ENCODE measurements around the gene GPN1.
"Not testable (repeated sequence)": the region's sequence is repeated elsewhere in the genome, so short reads cannot be mapped to it uniquely, and the experiment has no call there.

GPN1 gene

GRCh38 chr2:27628767-27629709 lies at the start of gene GPN1, which contains the start of gene CCDC121:
Gene GPN1 (plus strand): TSS chr2:27629050. CDS start chr2:27629059, 9 bp downstream.
Gene CCDC121 (minus strand): TSS chr2:27629012. CDS start chr2:27627799, 1,213 bp downstream.
- peak; percentile 88 for DNase-seq (ENCODE audit: low spot score)

- DNase-seq (ENCODE audit: low spot score), result peak; percentile 2
Measured at GRCh38 chr2:27581417-27582128, 47.3 kb upstream of the GPN1 start.

- no peak for DNase-seq (ENCODE audit: low spot score)
Measured at GRCh38 chr2:27582129-27582694, 46.6 kb upstream of the GPN1 start.

GRCh38 chr2:27582695-27583389 lies 46.0 kb upstream of the GPN1 start, which contains the start of gene ZNF512:
Gene ZNF512 (plus strand): TSS chr2:27583042. CDS start chr2:27583113, 71 bp downstream.
- DNase-seq (ENCODE audit: low spot score), result peak; percentile 78

- no peak for DNase-seq (ENCODE audit: low spot score)
Measured at GRCh38 chr2:27583390-27583915, 45.4 kb upstream of the GPN1 start.

- DNase-seq (ENCODE audit: low spot score), result no peak
Measured at GRCh38 chr2:27584597-27584996, 44.3 kb upstream of the GPN1 start.

- no peak for DNase-seq (ENCODE audit: low spot score)
Measured at GRCh38 chr2:27587025-27587424, 41.8 kb upstream of the GPN1 start.

- DNase-seq (ENCODE audit: low spot score), result no peak
Measured at GRCh38 chr2:27588308-27588707, 40.5 kb upstream of the GPN1 start.

GRCh38 chr2:27591745-27592144 lies 37.1 kb upstream of the GPN1 start:
- DNase-seq (ENCODE audit: low spot score), result no peak

GRCh38 chr2:27593240-27593639 lies 35.6 kb upstream of the GPN1 start:
- no peak for DNase-seq (ENCODE audit: low spot score)

GRCh38 chr2:27594020-27594703 lies 34.7 kb upstream of the GPN1 start:
- not testable (repeated sequence) for DNase-seq (ENCODE audit: low spot score)

GRCh38 chr2:27595412-27595811 lies 33.4 kb upstream of the GPN1 start:
- DNase-seq (ENCODE audit: low spot score), result not testable (repeated sequence)

GRCh38 chr2:27596627-27597026 lies 32.2 kb upstream of the GPN1 start:
- DNase-seq (ENCODE audit: low spot score), result no peak

GRCh38 chr2:27606611-27607010 lies 22.2 kb upstream of the GPN1 start:
- DNase-seq (ENCODE audit: low spot score), result no peak

GRCh38 chr2:27613985-27614384 lies 14.9 kb upstream of the GPN1 start:
- no peak for DNase-seq (ENCODE audit: low spot score)

GRCh38 chr2:27615316-27615715 lies 13.5 kb upstream of the GPN1 start:
- no peak for DNase-seq (ENCODE audit: low spot score)

- peak; percentile 12 for DNase-seq (ENCODE audit: low spot score)
Measured at GRCh38 chr2:27621524-27621923, 7.3 kb upstream of the GPN1 start.

GRCh38 chr2:27622921-27623384 lies 5.9 kb upstream of the GPN1 start:
- DNase-seq (ENCODE audit: low spot score), result no peak

- DNase-seq (ENCODE audit: low spot score), result no peak
Measured at GRCh38 chr2:27624943-27625342, 3.9 kb upstream of the GPN1 start.

GRCh38 chr2:27626323-27626722 lies 2.5 kb upstream of the GPN1 start:
- DNase-seq (ENCODE audit: low spot score), result not testable (repeated sequence)

GRCh38 chr2:27626921-27627320 lies 1.9 kb upstream of the GPN1 start:
- not testable (repeated sequence) for DNase-seq (ENCODE audit: low spot score)
